ENCODE measurements around the gene RNU1-2.
"Not testable (repeated sequence)": the region's sequence is repeated elsewhere in the genome, so short reads cannot be mapped to it uniquely, and the experiment has no call there.

DNA sequence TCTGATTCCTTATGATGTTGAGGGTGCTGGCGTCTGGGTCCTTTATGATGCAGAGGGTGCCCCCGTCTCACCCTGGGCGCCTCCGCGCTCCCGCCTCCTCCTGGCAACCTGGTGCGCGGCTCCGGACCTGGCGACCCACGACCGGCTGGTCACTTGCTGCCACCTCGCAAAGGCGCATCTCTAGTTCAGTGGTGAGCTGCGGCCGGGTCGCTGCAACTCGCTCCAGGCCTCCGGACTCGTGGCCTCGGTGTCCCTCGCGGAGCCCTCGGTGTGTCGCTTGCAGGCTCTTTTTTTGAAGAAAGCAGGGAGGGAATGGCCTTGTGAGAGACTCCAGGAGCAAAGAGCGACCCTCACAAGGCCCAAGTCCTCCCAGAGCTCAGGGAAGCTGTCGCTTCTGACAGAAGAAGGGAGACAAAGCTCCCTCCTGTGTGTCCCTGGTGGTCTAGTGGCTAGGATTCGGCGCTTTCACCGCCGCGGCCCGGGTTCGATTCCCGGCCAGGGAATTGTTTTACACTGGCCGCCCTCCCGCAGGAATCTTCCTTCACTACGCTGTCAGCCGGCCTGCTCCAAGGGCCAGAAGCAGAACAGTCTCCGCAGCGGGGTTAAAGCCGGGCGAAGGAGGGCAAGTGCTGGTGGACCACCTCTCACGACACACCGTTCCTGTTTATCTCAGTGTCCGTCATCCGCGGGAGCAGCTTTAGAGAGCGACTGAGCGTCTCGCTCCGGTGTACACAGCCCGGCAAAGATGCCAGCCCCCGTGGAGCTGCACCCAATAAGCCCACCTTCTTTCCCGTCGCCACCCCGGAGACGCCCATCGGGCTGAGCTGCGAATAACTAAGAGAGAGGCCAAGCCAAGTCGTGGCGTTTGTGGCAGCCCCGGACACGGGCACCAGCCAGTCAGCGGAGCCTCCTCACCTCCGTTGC, 23.4 kb upstream of the RNU1-2 start:
- TF ChIP-seq, protein P1, sequence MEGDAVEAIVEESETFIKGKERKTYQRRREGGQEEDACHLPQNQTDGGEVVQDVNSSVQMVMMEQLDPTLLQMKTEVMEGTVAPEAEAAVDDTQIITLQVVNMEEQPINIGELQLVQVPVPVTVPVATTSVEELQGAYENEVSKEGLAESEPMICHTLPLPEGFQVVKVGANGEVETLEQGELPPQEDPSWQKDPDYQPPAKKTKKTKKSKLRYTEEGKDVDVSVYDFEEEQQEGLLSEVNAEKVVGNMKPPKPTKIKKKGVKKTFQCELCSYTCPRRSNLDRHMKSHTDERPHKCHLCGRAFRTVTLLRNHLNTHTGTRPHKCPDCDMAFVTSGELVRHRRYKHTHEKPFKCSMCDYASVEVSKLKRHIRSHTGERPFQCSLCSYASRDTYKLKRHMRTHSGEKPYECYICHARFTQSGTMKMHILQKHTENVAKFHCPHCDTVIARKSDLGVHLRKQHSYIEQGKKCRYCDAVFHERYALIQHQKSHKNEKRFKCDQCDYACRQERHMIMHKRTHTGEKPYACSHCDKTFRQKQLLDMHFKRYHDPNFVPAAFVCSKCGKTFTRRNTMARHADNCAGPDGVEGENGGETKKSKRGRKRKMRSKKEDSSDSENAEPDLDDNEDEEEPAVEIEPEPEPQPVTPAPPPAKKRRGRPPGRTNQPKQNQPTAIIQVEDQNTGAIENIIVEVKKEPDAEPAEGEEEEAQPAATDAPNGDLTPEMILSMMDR (IDR thresholded peaks at IDR 0.05) = not testable (repeated sequence)
- TF ChIP-seq POLR2A (IDR thresholded peaks at IDR 0.05) = not testable (repeated sequence)
